ENCODE measurements around the gene ADGRL3. TPM values are rescaled to one million over a fixed set of nuclear protein-coding genes. Genes with fewer than 3 reads are reported as not detected.
"Not testable (repeated sequence)": the region's sequence is repeated elsewhere in the genome, so short reads cannot be mapped to it uniquely, and the experiment has no call there.

ADGRL3 gene
- total and polyA plus RNA-seq, 5 donors from 2014 or later: not detected

DNA sequence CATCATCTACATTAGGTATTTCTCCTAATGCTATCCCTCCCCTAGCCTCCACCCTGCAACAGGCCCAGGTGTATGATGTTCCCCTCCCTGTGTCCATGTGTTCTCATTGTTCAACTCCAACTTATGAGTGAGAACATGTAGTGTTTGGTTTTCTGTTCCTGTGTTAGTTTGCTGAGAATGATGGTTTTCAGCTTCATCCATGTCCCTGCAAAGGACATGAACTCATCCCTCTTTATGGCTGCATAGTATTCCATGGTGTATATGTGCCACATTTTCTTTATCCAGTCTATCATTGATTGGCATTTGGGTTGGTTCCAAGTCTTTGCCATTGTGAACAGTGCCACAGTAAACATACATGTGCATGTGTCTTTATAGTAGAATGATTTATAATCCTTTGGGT lies 7.0 kb downstream of the ADGRL3 start:
- not testable (repeated sequence) for H3K9me3 Mint-ChIP-seq; H3K27me3 ChIP-seq (ENCODE audit: control insufficient read depth, insufficient read depth, low read length); H3K36me3 ChIP-seq (ENCODE audit: control insufficient read depth, insufficient read depth, low read length); H3K36me3 Mint-ChIP-seq; ATAC-seq (ENCODE audit: low read depth in 2 of 2); H3K27ac ChIP-seq (ENCODE audit: insufficient read depth, low read length, poor library complexity, severe bottlenecking); H3K4me3 ChIP-seq (ENCODE audit: low read depth, low read length); H3K9me3 ChIP-seq (ENCODE audit: control insufficient read depth in 2 of 2, low read length in 2 of 2); DNase-seq; H3K27me3 Mint-ChIP-seq; H3K27ac Mint-ChIP-seq; H3K4me1 ChIP-seq (ENCODE audit: control insufficient read depth, insufficient read depth, low read length, poor library complexity, severe bottlenecking); H3K4me1 Mint-ChIP-seq; H3K4me3 Mint-ChIP-seq

DNA sequence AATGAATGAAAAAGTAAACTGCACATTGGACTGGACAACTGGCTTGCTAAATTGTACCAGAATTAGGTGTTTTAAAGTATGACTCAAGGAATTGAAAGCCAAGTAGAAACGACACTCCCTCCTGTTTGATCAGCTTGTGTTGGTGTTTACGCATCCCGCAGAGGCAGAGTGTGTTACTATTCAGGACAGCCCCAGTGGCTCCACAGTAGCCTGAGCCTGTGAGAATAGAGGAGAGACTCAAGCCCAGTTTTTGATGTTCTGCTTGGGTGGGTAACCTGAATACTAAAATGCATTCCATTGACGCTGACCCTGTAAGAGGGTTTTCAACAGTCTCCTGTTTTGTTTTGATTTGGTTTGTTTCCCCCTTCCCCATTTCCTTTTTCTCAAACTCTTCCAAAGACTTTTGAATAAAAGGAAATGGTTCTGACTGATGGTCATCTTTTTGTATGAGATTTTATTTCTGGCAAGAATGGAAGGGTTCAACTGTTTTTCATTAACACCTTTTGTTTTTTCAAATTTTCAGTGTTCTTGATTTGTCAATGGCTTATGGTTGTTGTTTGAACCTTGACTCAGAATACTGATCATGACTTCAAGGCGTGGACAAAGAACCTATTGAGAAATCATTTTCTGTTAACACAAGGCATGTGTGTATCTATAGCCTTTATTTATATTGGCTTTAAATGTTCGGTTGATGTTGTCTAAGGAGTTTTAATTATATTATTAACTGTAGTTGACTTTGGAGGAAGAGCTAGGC lies 10.2 kb downstream of the ADGRL3 start:
- H3K9me3 ChIP-seq (ENCODE audit: control insufficient read depth in 2 of 2, low read length in 2 of 2): no peaks in the 10 kb centered on the region
- Mint-ChIP-seq H3K36me3 (no peaks in the 10 kb centered on the region), H3K4me3 (no peak overlapping the region), H3K27me3 (no peaks in the 10 kb centered on the region), H3K9me3 (peaks cover 0 to 7% (median 2%) of the 10 kb centered on the region in 7 donors), H3K4me1 (no peaks in the 10 kb centered on the region), H3K27ac (no peak overlapping the region)
- no peaks in the 10 kb centered on the region for H3K36me3 ChIP-seq (ENCODE audit: control insufficient read depth, insufficient read depth, low read length)
- H3K27ac ChIP-seq (ENCODE audit: insufficient read depth, low read length, poor library complexity, severe bottlenecking): no peak overlapping the region
- ATAC-seq (ENCODE audit: low read depth in 2 of 2) (no peak), DNase-seq (no peak)
- no peaks in the 10 kb centered on the region for H3K27me3 ChIP-seq (ENCODE audit: control insufficient read depth, insufficient read depth, low read length)
- H3K4me1 ChIP-seq (ENCODE audit: control insufficient read depth, insufficient read depth, low read length, poor library complexity, severe bottlenecking): no peaks in the 10 kb centered on the region
- no peak overlapping the region for H3K4me3 ChIP-seq (ENCODE audit: low read depth, low read length)

DNA sequence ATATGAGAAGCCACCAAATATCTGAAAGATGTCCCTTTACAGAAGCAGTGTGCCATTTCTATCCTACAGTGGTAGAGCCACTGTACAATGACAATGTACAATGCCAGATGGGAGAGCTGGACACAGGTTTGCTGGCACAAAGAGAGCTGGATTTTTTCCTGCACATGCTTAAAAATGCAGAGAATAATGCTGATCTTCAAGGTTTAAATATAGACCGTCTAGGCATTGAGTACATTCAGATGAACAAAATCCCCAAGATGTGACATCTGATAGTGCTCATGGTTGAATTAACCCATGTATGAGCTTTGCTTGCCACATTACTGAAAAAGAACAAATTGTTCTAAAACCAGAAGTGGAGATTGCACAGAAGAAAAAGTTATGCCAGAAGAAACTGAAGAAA lies 11.7 kb downstream of the ADGRL3 start:
- H3K36me3 ChIP-seq (ENCODE audit: control insufficient read depth, insufficient read depth, low read length): no peaks in the 10 kb centered on the region
- Mint-ChIP-seq H3K4me1 (no peaks in the 10 kb centered on the region), H3K27me3 (no peaks in the 10 kb centered on the region), H3K36me3 (no peaks in the 10 kb centered on the region), H3K27ac (no peak overlapping the region), H3K9me3 (peaks cover 0 to 12% (median 2%) of the 10 kb centered on the region in 7 donors), H3K4me3 (no peak overlapping the region)
- no peaks in the 10 kb centered on the region for H3K9me3 ChIP-seq (ENCODE audit: control insufficient read depth in 2 of 2, low read length in 2 of 2)
- DNase-seq (no peak), ATAC-seq (ENCODE audit: low read depth in 2 of 2) (no peak)
- H3K27ac ChIP-seq (ENCODE audit: insufficient read depth, low read length, poor library complexity, severe bottlenecking): no peak overlapping the region
- H3K27me3 ChIP-seq (ENCODE audit: control insufficient read depth, insufficient read depth, low read length): no peaks in the 10 kb centered on the region
- H3K4me1 ChIP-seq (ENCODE audit: control insufficient read depth, insufficient read depth, low read length, poor library complexity, severe bottlenecking): no peaks in the 10 kb centered on the region
- H3K4me3 ChIP-seq (ENCODE audit: low read depth, low read length): no peak overlapping the region

DNA sequence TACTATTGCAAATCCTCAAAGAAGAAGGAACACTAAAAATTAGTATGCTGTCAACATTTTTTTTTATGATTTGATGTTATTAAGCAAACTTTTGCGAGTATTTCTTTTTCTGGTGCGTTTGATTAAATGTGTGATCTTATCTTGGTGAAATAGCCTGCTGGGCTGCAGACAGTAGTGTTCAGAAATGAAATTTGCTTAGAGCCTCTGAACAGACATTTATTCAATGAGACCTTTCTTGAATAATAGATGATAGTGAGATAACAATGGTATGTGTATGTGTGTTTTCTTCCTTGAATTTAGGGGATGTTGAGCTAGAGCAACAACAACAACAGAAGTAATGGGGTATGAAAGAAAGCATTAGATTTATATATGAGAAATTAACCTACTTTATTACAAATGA lies 12.7 kb downstream of the ADGRL3 start:
- H3K4me1 Mint-ChIP-seq: no peaks in the 10 kb centered on the region
- Histone ChIP-seq H3K9me3 (ENCODE audit: control insufficient read depth in 2 of 2, low read length in 2 of 2) (no peaks in the 10 kb centered on the region), H3K4me1 (ENCODE audit: control insufficient read depth, insufficient read depth, low read length, poor library complexity, severe bottlenecking) (no peaks in the 10 kb centered on the region), H3K27ac (ENCODE audit: insufficient read depth, low read length, poor library complexity, severe bottlenecking) (no peak overlapping the region), H3K27me3 (ENCODE audit: control insufficient read depth, insufficient read depth, low read length) (no peaks in the 10 kb centered on the region), H3K36me3 (ENCODE audit: control insufficient read depth, insufficient read depth, low read length) (no peaks in the 10 kb centered on the region), H3K4me3 (ENCODE audit: low read depth, low read length) (no peak overlapping the region)
- no peak for ATAC-seq (ENCODE audit: low read depth in 2 of 2)
- H3K27me3 Mint-ChIP-seq: no peaks in the 10 kb centered on the region
- H3K27ac Mint-ChIP-seq: no peak overlapping the region
- H3K36me3 Mint-ChIP-seq: no peaks in the 10 kb centered on the region
- DNase-seq: no peak
- peaks cover 0 to 12% (median 5%) of the 10 kb centered on the region in 7 donors for H3K9me3 Mint-ChIP-seq
- no peak overlapping the region for H3K4me3 Mint-ChIP-seq

DNA sequence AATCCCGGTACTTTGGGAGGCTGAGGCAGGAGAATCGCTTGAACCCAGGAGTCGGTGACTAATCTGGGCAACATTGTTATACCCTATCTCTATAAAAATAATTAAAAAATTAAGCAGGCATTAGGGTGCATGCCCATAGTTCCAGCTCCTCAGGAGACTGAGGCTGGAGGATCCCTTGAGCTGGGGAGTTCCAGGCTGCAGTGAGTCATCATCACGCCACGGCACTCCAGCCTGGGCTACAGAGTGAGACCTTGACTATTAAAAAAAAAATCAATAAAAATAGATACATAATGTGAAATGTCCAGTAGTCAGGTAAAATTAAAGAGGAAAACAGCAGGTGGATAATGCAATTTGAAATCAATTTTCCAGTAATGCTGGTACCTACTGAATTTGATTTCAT lies 14.6 kb downstream of the ADGRL3 start:
- Mint-ChIP-seq H3K27me3 (no peaks in the 10 kb centered on the region), H3K27ac (no peak overlapping the region), H3K36me3 (no peaks in the 10 kb centered on the region), H3K4me1 (no peaks in the 10 kb centered on the region), H3K4me3 (no peak overlapping the region), H3K9me3 (peaks cover 0 to 13% (median 5%) of the 10 kb centered on the region in 7 donors)
- Histone ChIP-seq H3K27me3 (ENCODE audit: control insufficient read depth, insufficient read depth, low read length) (no peaks in the 10 kb centered on the region), H3K27ac (ENCODE audit: insufficient read depth, low read length, poor library complexity, severe bottlenecking) (no peak overlapping the region), H3K36me3 (ENCODE audit: control insufficient read depth, insufficient read depth, low read length) (no peaks in the 10 kb centered on the region), H3K4me3 (ENCODE audit: low read depth, low read length) (no peak overlapping the region), H3K4me1 (ENCODE audit: control insufficient read depth, insufficient read depth, low read length, poor library complexity, severe bottlenecking) (no peaks in the 10 kb centered on the region), H3K9me3 (ENCODE audit: control insufficient read depth in 2 of 2, low read length in 2 of 2) (no peaks in the 10 kb centered on the region)
- no peak for DNase-seq
- no peak for ATAC-seq (ENCODE audit: low read depth in 2 of 2)

DNA sequence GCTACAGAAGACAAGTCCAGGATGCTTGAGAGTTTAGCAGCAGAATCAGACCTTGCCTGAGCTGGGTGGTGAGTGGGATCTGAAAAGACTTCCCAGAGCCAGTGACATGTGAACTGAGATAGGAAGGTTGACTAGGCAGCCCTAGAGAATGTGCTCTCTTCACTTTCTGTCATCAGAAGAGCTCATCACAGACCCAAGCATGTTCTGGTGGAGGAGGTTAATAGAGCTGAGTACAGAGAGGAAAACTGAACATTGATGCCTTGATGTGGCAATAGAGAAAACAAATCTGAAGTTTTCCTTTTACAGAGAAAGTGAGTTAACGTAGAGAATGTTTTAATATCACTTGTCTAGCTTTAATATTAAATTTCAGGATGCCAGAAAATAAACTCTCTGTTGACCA lies 17.1 kb downstream of the ADGRL3 start:
- ATAC-seq (ENCODE audit: low read depth in 2 of 2): no peak
- H3K27me3 Mint-ChIP-seq: no peaks in the 10 kb centered on the region
- Histone ChIP-seq H3K27me3 (ENCODE audit: control insufficient read depth, insufficient read depth, low read length) (no peaks in the 10 kb centered on the region), H3K4me3 (ENCODE audit: low read depth, low read length) (no peak overlapping the region), H3K36me3 (ENCODE audit: control insufficient read depth, insufficient read depth, low read length) (no peaks in the 10 kb centered on the region), H3K27ac (ENCODE audit: insufficient read depth, low read length, poor library complexity, severe bottlenecking) (no peak overlapping the region), H3K9me3 (ENCODE audit: control insufficient read depth in 2 of 2, low read length in 2 of 2) (no peaks in the 10 kb centered on the region), H3K4me1 (ENCODE audit: control insufficient read depth, insufficient read depth, low read length, poor library complexity, severe bottlenecking) (no peaks in the 10 kb centered on the region)
- no peaks in the 10 kb centered on the region for H3K36me3 Mint-ChIP-seq
- no peak overlapping the region for H3K4me3 Mint-ChIP-seq
- no peak for DNase-seq
- H3K9me3 Mint-ChIP-seq: peaks cover 0 to 11% (median 5%) of the 10 kb centered on the region in 7 donors
- H3K27ac Mint-ChIP-seq: no peak overlapping the region
- H3K4me1 Mint-ChIP-seq: no peaks in the 10 kb centered on the region

DNA sequence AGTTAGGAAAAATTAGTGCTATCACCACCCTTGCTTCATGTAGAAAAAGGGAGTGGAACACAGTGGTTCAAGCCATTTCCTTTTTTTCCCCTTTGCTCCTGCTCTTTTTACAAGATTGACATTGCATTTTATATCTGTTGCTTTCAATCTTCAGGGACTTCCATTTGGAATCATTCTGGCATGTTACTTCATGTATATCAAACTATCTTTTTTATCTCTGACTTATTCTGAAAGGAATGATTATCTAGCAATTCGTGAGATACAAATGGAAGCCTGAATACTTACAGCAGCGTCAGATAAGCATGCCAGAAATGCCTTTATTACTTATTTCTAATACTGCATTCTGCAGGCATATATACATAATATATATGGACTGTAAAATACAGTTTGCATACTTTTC lies 20.4 kb downstream of the ADGRL3 start:
- Histone ChIP-seq H3K27me3 (ENCODE audit: control insufficient read depth, insufficient read depth, low read length) (no peaks in the 10 kb centered on the region), H3K9me3 (ENCODE audit: control insufficient read depth in 2 of 2, low read length in 2 of 2) (no peaks in the 10 kb centered on the region), H3K4me3 (ENCODE audit: low read depth, low read length) (no peak overlapping the region), H3K27ac (ENCODE audit: insufficient read depth, low read length, poor library complexity, severe bottlenecking) (no peak overlapping the region), H3K36me3 (ENCODE audit: control insufficient read depth, insufficient read depth, low read length) (no peaks in the 10 kb centered on the region), H3K4me1 (ENCODE audit: control insufficient read depth, insufficient read depth, low read length, poor library complexity, severe bottlenecking) (no peaks in the 10 kb centered on the region)
- no peak for DNase-seq
- no peak for ATAC-seq (ENCODE audit: low read depth in 2 of 2)
- H3K36me3 Mint-ChIP-seq: no peaks in the 10 kb centered on the region
- H3K9me3 Mint-ChIP-seq: peaks cover 0 to 14% (median 2%) of the 10 kb centered on the region in 7 donors
- H3K27ac Mint-ChIP-seq: no peak overlapping the region
- H3K4me1 Mint-ChIP-seq: no peaks in the 10 kb centered on the region
- H3K4me3 Mint-ChIP-seq: no peak overlapping the region
- no peaks in the 10 kb centered on the region for H3K27me3 Mint-ChIP-seq

DNA sequence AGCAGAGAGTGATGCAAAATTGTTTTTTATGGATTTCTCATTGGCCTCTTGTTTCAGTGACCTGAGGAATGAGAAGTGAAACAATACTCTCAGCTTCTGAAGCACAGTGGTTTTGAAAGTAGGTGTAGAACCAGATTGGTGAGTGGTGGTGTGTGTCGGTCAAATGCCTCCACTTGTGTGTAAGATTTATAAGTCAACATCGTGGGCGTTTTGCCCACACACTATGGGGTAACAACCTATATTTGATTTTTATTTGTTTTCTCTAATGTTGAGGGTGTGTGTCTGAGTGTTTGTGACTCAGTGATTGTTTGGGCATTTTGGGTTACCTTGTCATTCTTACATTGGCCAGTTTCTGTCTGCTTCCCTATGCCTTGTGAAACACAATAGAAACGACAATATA lies 23.3 kb downstream of the ADGRL3 start:
- Mint-ChIP-seq H3K27ac (no peak overlapping the region), H3K4me3 (no peak overlapping the region), H3K27me3 (no peaks in the 10 kb centered on the region), H3K36me3 (no peaks in the 10 kb centered on the region), H3K9me3 (peaks cover 2 to 22% (median 4%) of the 10 kb centered on the region in 7 donors), H3K4me1 (no peaks in the 10 kb centered on the region)
- no peaks in the 10 kb centered on the region for H3K27me3 ChIP-seq (ENCODE audit: control insufficient read depth, insufficient read depth, low read length)
- H3K36me3 ChIP-seq (ENCODE audit: control insufficient read depth, insufficient read depth, low read length): no peaks in the 10 kb centered on the region
- no peak overlapping the region for H3K27ac ChIP-seq (ENCODE audit: insufficient read depth, low read length, poor library complexity, severe bottlenecking)
- no peaks in the 10 kb centered on the region for H3K4me1 ChIP-seq (ENCODE audit: control insufficient read depth, insufficient read depth, low read length, poor library complexity, severe bottlenecking)
- H3K9me3 ChIP-seq (ENCODE audit: control insufficient read depth in 2 of 2, low read length in 2 of 2): no peaks in the 10 kb centered on the region
- no peak for ATAC-seq (ENCODE audit: low read depth in 2 of 2)
- DNase-seq: no peak
- no peak overlapping the region for H3K4me3 ChIP-seq (ENCODE audit: low read depth, low read length)
